Testis (tissue), 2 donors: ENCODE results near the gene GPR108.

Source experiments
- CTCF ChIP-seq, 3 experiments: fragments of 450-650 bp in 2 of 3; fragments of 200-600 bp in 1 of 3; sonication (generic) in 1 of 3; IDR thresholded peaks; one replicate each; pipeline ENCODE4 v1.5.1; 2016 to 2019; ENCODE audit warnings: antibody characterized with exemption in 3 of 3, mild to moderate bottlenecking in 2 of 3, moderate library complexity in 1 of 3
- POLR2A ChIP-seq: fragments of 450-650 bp; IDR thresholded peaks from one replicate; pipeline ENCODE4 v1.6.1; 2017; ENCODE audit warnings: antibody characterized with exemption, mild to moderate bottlenecking, moderate library complexity

GRCh38 chr19:6734096-6734696, 3.2 kb downstream of the GPR108 start:
- TF ChIP-seq CTCF (IDR thresholded peaks at IDR 0.05) (no peak), POLR2A (no peak)
